ENCODE results near the gene NACA2. TPM values are rescaled to one million over a fixed set of nuclear protein-coding genes. Genes with fewer than 3 reads are reported as not detected.

Gene NACA2
- total RNA-seq, 1 experiment from 2014 or later = not detected

GRCh38 chr17:61617330-61617729 lies 26.3 kb upstream of the NACA2 start:
- Histone ChIP-seq H3K56ac (ENCODE audit: insufficient read length, low read depth, low read length) (no peak overlapping the region), H3K23me2 (ENCODE audit: insufficient read length, low read depth, low read length, poor library complexity, severe bottlenecking) (no peaks in the 10 kb centered on the region), H2BK120ac (ENCODE audit: low read depth, low read length, poor library complexity, severe bottlenecking) (no peak overlapping the region), H3K4me2 (ENCODE audit: insufficient read depth, insufficient read length, low read length) (no peak overlapping the region), H3K9me3 (ENCODE audit: control insufficient read depth, low read depth, low read length) (no peaks in the 10 kb centered on the region), H3K27me3 (ENCODE audit: insufficient read depth, low read length) (no peaks in the 10 kb centered on the region), H3K79me1 (ENCODE audit: insufficient read depth, low read depth, low read length, poor library complexity, severe bottlenecking) (no peaks in the 10 kb centered on the region), H2AK5ac (ENCODE audit: insufficient read length, low read length) (no peak overlapping the region), H2BK20ac (ENCODE audit: low read depth, low read length, poor library complexity, severe bottlenecking) (no peak overlapping the region), H4K8ac (replicated peaks; ENCODE audit: insufficient read length, low read depth, low read length) (no peak overlapping the region), H4K91ac (ENCODE audit: insufficient read length, low read depth, low read length) (no peak overlapping the region), H2AFZ (ENCODE audit: low read length) (no peak overlapping the region), H2BK15ac (ENCODE audit: low read depth, low read length) (no peak overlapping the region), H3K18ac (ENCODE audit: insufficient read length, low read depth, low read length) (no peak overlapping the region), H3K79me2 (ENCODE audit: insufficient read depth, low read length) (no peaks in the 10 kb centered on the region), H3K27ac (ENCODE audit: insufficient read length, low read depth, low read length) (no peak overlapping the region), H4K5ac (ENCODE audit: insufficient read length, low read depth, low read length) (no peak overlapping the region), H3K9ac (ENCODE audit: extremely low read depth, insufficient read length, low read length) (no peak overlapping the region), H2BK5ac (ENCODE audit: insufficient read length, low read length) (no peak overlapping the region), H3K4me1 (ENCODE audit: insufficient read depth, low read length) (no peaks in the 10 kb centered on the region), H3K4ac (ENCODE audit: low read depth, low read length) (no peak overlapping the region), H3K23ac (ENCODE audit: insufficient read length, low read depth, low read length) (no peak overlapping the region), H4K20me1 (ENCODE audit: control insufficient read depth, insufficient read depth, insufficient read length) (no peaks in the 10 kb centered on the region), H3T11ph (ENCODE audit: low read length) (no peak overlapping the region), H2BK12ac (ENCODE audit: insufficient read length, low read depth, low read length) (no peak overlapping the region), H3K14ac (ENCODE audit: insufficient read depth, low read length) (no peak overlapping the region)
- no CpG with 5 or more reads among the region's 4 CpGs for WGBS (ENCODE audit: extremely low coverage, insufficient read length, low lambda C conversion rate)
- Mint-ChIP-seq H3K9me3 (peaks cover 21 to 35% of the 10 kb centered on the region in 2 experiments), H3K4me3 (no peak overlapping the region), H3K27ac (no peak overlapping the region), H3K4me1 (peaks cover 5 to 10% of the 10 kb centered on the region in 2 experiments), H3K27me3 (ENCODE audit: low read depth) (no peaks in the 10 kb centered on the region), H3K36me3 (ENCODE audit: insufficient read depth in 1 of 3, low read depth in 3 of 3) (peaks cover 6 to 28% (median 12%) of the 10 kb centered on the region in 3 experiments)
- TF ChIP-seq CTCF (conservative IDR thresholded peaks at IDR 0.05) = no peak
- DNase-seq = no peak
